GM10248 (cell line): Measurements from ENCODE around the gene NDUFS8.

Source experiments
- CTCF ChIA-PET: fragments of 300-600 bp; sonication (Branson Sonifier 250); formaldehyde crosslinking; extraction: SDS; loops from one replicate; lab custom pipeline; 2021; ENCODE audit warnings: antibody characterized with exemption; lab: Yijun Ruan, JAX
- POLR2A ChIA-PET: fragments of 350-650 bp; sonication (Branson Sonifier 250); formaldehyde crosslinking; extraction: SDS; loops from one replicate; lab custom pipeline; 2020; ENCODE audit warnings: antibody characterized with exemption; lab: Yijun Ruan, JAX
- DNase-seq: peaks from one replicate; pipeline ENCODE4 v3.0.0; 2012; ENCODE audit errors: extremely low spot score
- CTCF ChIP-seq: IDR thresholded peaks from 2 replicates; pipeline ENCODE4 v1.5.1; 2012; ENCODE audit warnings: mild to moderate bottlenecking, low read depth; ENCODE audit errors: extremely low read depth, missing control alignments, control extremely low read depth

NDUFS8 gene

GRCh38 chr11:68051191-68052136, 21.0 kb downstream of the NDUFS8 start:
- TF ChIP-seq CTCF: no peak
- no peak for DNase-seq
- ChIA-PET POLR2A (interaction anchor here (0.6 to 1.9 kb wide), 2 partner anchors 8 to 178 kb away, joined by 3 to 5 read pairs; no protein-coding TSS in a partner anchor), CTCF (interaction anchor here (1.2 to 3.0 kb wide), 2 partner anchors 10 to 13 kb away, joined by 3 to 13 read pairs; partner anchors contain the start of gene TCIRG1)

GRCh38 chr11:68052137-68052873, 21.8 kb downstream of the NDUFS8 start:
- CTCF ChIA-PET: interaction anchor here (1.2 to 3.0 kb wide), 2 partner anchors 11 to 14 kb away, joined by 3 to 13 read pairs; partner anchors contain the start of gene TCIRG1
- DNase-seq: no peak
- TF ChIP-seq CTCF: no peak
- POLR2A ChIA-PET: interaction anchor here (0.6 to 1.9 kb wide), 2 partner anchors 9 to 71 kb away, joined by 4 to 5 read pairs; no protein-coding TSS in a partner anchor

- no peak for TF ChIP-seq CTCF
- ChIA-PET POLR2A (interaction anchor here (0.6 to 1.9 kb wide), 3 partner anchors 9 to 70 kb away, joined by 4 to 5 read pairs (median 5); no protein-coding TSS in a partner anchor), CTCF (no interaction called here)
- no peak for DNase-seq
Measured at GRCh38 chr11:68053117-68053516, 22.6 kb downstream of the NDUFS8 start.

GRCh38 chr11:68053981-68054812, 23.7 kb downstream of the NDUFS8 start:
- DNase-seq: no peak
- POLR2A ChIA-PET: no interaction called here
- TF ChIP-seq CTCF: no peak
- CTCF ChIA-PET: no interaction called here

- ChIA-PET CTCF (interaction anchor here (1.0 kb wide), 1 partner anchor 19 kb away, joined by 3 read pairs; no protein-coding TSS in a partner anchor), POLR2A (no interaction called here)
- TF ChIP-seq CTCF: no peak
- no peak for DNase-seq
Measured at GRCh38 chr11:68056317-68057285, 26.1 kb downstream of the NDUFS8 start.
